Measurements from ENCODE around the gene SLC25A23.
A peak's percentile ranks its signal among the peaks of the same experiment; 100 is the strongest.

SLC25A23 gene

GRCh38 chr19:6423499-6424194, 35.9 kb downstream of the SLC25A23 start:
- peak; percentile 55 for DNase-seq (ENCODE audit: low read depth)
- TF ChIP-seq CTCF (IDR thresholded peaks at IDR 0.05; ENCODE audit: low read length, missing control alignments) = no peak
- peak overlapping the region; percentile 95 for H3K4me3 ChIP-seq (replicated peaks; ENCODE audit: low read depth, low read length)

- TF ChIP-seq CTCF (IDR thresholded peaks at IDR 0.05; ENCODE audit: low read length, missing control alignments) = no peak
- no peak overlapping the region for H3K4me3 ChIP-seq (replicated peaks; ENCODE audit: low read depth, low read length)
Observed at GRCh38 chr19:6421075-6422014, 38.2 kb downstream of the SLC25A23 start.

GRCh38 chr19:6418562-6418932, 41.0 kb downstream of the SLC25A23 start:
- H3K4me3 ChIP-seq (replicated peaks; ENCODE audit: low read depth, low read length) = no peak overlapping the region
- no peak for DNase-seq (ENCODE audit: low read depth)
- no peak for TF ChIP-seq CTCF (IDR thresholded peaks at IDR 0.05; ENCODE audit: low read length, missing control alignments)

More at GRCh38 chr19:6421075-6422014, 38.2 kb downstream of the SLC25A23 start:
- no peak for DNase-seq (ENCODE audit: low read depth)

- H3K4me3 ChIP-seq (replicated peaks; ENCODE audit: low read depth, low read length) = no peak overlapping the region
- peak; percentile 38 for TF ChIP-seq CTCF (IDR thresholded peaks at IDR 0.05; ENCODE audit: low read length, missing control alignments)
- peak; percentile 28 for DNase-seq (ENCODE audit: low read depth)
Observed at GRCh38 chr19:6417713-6418561, 41.7 kb downstream of the SLC25A23 start.

GRCh38 chr19:6416658-6417405, 42.8 kb downstream of the SLC25A23 start:
- no peak for DNase-seq (ENCODE audit: low read depth)
- no peak for TF ChIP-seq CTCF (IDR thresholded peaks at IDR 0.05; ENCODE audit: low read length, missing control alignments)
- H3K4me3 ChIP-seq (replicated peaks; ENCODE audit: low read depth, low read length) = no peak overlapping the region

GRCh38 chr19:6415591-6416190, 43.9 kb downstream of the SLC25A23 start:
- no peak overlapping the region for H3K4me3 ChIP-seq (replicated peaks; ENCODE audit: low read depth, low read length)
- no peak for TF ChIP-seq CTCF (IDR thresholded peaks at IDR 0.05; ENCODE audit: low read length, missing control alignments)
- no peak for DNase-seq (ENCODE audit: low read depth)
